ENCODE results near the gene DRAP1. TPM values are rescaled to one million over a fixed set of nuclear protein-coding genes. Genes with fewer than 3 reads are reported as not detected.
A peak's percentile ranks its signal among the peaks of the same experiment; 100 is the strongest.

The DRAP1 gene
- total RNA-seq, 4 donors from 2014 or later: 32.6 to 112 (median 57.5) TPM

DNA sequence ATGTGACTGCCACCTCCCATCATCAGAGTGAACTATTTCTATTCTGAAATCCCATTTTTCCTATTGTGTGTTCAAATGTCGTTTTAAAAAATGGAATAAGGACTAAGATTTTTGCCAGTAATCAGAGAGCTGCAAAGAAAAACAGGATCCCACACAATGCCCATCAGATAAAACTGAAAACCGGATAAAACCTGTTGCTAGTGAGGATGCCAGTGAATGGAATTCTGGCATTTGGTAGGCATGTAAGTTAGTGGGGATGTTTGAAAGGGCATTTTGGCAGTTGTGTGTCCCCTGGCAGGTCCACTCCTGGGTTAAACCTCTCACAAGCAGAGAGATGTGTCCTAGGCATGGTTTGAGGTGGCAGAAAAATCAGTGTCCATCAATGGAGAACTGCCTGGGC lies 6.2 kb downstream of the DRAP1 start:
- Histone ChIP-seq H3K27me3 (no peaks in the 10 kb centered on the region), H3K36me3 (peaks cover 0 to 18% (median 0%) of the 10 kb centered on the region in 3 donors), H3K9me3 (no peaks in the 10 kb centered on the region), H3K4me3 (no peak overlapping the region), H3K4me1 (peaks cover 0 to 17% (median 7%) of the 10 kb centered on the region in 4 donors), H3K27ac (no peak overlapping the region)
- TF ChIP-seq CTCF (IDR thresholded peaks at IDR 0.05): no peak
- no peak for TF ChIP-seq POLR2A (IDR thresholded peaks at IDR 0.05)
- DNase-seq: no peak

- H3K27ac ChIP-seq: peak overlapping the region; percentile 72 to 83 (median 78)
- DNase-seq: peak in 2 of 3 donors; percentile 90
- no peaks in the 10 kb centered on the region for H3K9me3 ChIP-seq
- H3K36me3 ChIP-seq: peaks cover 0 to 1% (median 0%) of the 10 kb centered on the region in 3 donors
- peak overlapping the region in 3 of 4 donors; percentile 14 to 29 (median 24) for H3K4me3 ChIP-seq
- H3K4me1 ChIP-seq: peaks cover 0 to 8% (median 3%) of the 10 kb centered on the region in 4 donors
- H3K27me3 ChIP-seq: no peaks in the 10 kb centered on the region
- no peak for TF ChIP-seq POLR2A (IDR thresholded peaks at IDR 0.05)
- TF ChIP-seq CTCF (IDR thresholded peaks at IDR 0.05): no peak
Measured at GRCh38 chr11:65927904-65928397, 8.7 kb downstream of the DRAP1 start.

DNA sequence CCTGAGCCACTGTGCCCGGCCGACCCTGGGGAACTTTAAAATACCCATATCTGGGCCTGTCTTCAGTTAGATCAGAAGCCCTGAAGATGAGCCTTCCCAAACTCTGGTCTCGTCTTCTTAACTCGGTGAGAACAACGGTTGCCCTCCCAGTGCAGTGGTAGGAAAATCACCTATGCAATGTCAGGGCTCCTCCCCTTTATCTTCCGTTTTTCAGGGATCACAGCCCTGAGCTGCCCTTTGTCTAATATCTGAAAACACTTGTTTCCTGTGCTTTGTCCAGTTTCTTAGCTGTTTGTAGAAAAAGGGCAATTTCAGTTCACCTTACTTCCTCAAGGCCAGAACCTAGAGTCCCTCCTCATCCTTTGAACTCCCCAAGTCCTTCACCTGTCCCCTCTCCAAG lies 9.4 kb downstream of the DRAP1 start:
- Histone ChIP-seq H3K4me1 (peaks cover 0 to 8% (median 3%) of the 10 kb centered on the region in 4 donors), H3K4me3 (peak overlapping the region in 1 of 4 donors; percentile 29), H3K27ac (peak overlapping the region; percentile 48 to 83 (median 75)), H3K27me3 (no peaks in the 10 kb centered on the region), H3K9me3 (no peaks in the 10 kb centered on the region), H3K36me3 (no peaks in the 10 kb centered on the region)
- TF ChIP-seq CTCF (IDR thresholded peaks at IDR 0.05) (no peak), POLR2A (IDR thresholded peaks at IDR 0.05) (no peak)
- no peak for DNase-seq

DNA sequence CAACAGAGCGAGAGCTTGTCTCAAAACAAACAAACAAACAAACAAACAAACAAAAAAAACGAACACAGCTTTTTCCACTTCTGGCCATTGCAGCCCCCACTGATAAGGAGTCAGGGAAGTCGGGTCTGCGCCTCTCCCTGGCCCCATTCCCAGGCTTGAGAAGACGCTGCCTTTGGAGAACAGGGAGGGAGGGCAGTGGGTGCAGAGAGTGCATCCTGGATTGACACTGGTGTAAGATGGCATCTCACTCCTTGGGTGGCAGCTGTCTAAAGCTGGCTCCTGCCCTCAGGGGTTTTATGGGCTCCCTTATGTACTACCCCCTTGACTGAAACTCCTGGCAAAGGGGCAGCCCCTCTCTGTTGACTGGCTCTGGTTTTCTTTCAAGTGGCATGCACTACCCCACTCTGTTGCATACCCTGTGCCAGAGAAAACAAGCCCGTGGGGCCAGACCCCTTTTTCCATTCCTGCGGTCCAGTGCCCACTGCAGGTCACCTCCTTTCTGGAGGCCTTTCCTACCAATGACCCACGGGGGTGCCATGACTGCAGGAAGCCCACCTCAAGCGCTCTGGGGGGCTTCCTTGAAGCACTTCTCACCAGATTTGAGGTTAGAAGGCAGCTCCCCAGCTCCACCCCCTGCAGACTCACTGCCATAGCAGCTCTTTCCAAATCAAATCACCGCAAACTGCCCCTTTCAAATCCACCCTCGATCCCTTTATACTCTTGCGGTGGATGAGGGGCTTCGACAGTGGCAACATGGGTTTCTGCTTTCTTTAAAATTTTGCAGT lies 12.7 kb downstream of the DRAP1 start:
- TF ChIP-seq CTCF (IDR thresholded peaks at IDR 0.05) (no peak), POLR2A (IDR thresholded peaks at IDR 0.05) (no peak)
- no peaks in the 10 kb centered on the region for H3K36me3 ChIP-seq
- peaks cover 0 to 8% (median 3%) of the 10 kb centered on the region in 4 donors for H3K4me1 ChIP-seq
- DNase-seq: no peak
- no peak overlapping the region for H3K4me3 ChIP-seq
- H3K27ac ChIP-seq: no peak overlapping the region
- no peaks in the 10 kb centered on the region for H3K27me3 ChIP-seq
- no peaks in the 10 kb centered on the region for H3K9me3 ChIP-seq

DNA sequence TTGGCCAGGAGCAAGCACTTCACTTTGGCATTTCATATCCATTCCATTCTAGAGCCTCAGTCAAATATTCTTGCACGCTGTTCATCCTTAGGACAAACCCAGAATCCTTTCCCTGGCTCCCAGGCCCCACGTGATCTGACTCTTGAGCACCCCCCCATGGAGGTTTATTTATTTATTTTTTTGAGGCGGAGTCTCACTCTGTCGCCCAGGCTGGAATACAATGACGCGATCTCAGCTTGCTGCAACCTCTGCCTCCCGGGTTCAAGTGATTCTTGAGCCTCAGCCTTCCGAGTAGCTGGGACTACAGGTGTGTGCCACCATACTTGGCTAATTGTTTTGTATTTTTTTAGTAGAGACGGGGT lies 13.3 kb downstream of the DRAP1 start:
- Histone ChIP-seq H3K4me3 (no peak overlapping the region), H3K9me3 (no peaks in the 10 kb centered on the region), H3K4me1 (peaks cover 0 to 5% (median 3%) of the 10 kb centered on the region in 4 donors), H3K27me3 (no peaks in the 10 kb centered on the region), H3K27ac (no peak overlapping the region), H3K36me3 (no peaks in the 10 kb centered on the region)
- DNase-seq: no peak
- no peak for TF ChIP-seq CTCF (IDR thresholded peaks at IDR 0.05)
- TF ChIP-seq POLR2A (IDR thresholded peaks at IDR 0.05): no peak
